ENCODE data around the gene ANKRD52.

Gene ANKRD52

DNA sequence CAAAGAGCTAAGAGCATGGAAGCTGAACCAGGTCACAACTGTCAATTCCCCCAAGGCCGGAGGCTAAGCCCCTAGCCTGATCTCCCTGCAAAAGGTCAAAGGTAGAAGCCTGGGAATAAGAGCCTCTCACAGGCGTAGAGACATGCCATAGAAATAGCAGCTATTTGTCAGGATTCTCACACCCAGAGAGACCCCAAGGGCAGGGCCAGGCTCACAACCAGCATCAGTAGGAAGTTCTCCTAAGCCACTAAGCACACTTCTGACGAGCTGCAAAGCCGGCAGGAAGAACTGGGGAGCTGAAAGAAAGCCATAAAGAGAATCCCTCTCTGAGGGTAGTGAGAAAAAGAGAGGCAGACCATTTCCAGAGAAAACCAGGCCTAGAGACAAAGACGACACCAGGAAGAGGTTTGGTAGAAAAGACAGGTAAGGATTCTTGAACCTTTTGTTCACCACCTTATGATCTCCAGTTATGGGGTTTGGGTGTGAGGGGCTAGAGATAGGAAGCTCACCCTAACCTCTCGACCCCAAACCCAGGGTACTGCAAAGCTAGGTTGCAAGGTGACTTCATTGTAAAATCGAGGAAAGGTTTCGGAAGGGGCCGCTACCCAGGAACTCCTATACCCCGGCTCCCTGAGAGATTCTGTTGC, 69.9 kb downstream of the ANKRD52 start:
- Histone ChIP-seq H3K27me3 (ENCODE audit: low read length) (no peaks in the 10 kb centered on the region), H3K79me2 (ENCODE audit: insufficient read depth, low read length) (peaks cover 25% of the 10 kb centered on the region), H3K4me2 (ENCODE audit: low read depth, low read length, poor library complexity, severe bottlenecking) (peak overlapping the region; percentile 67), H3K9ac (ENCODE audit: low read length) (peak overlapping the region; percentile 92), H2AFZ (ENCODE audit: low read depth, low read length, severe bottlenecking) (no peak overlapping the region), H3F3A (ENCODE audit: insufficient read depth) (peaks cover 20% of the 10 kb centered on the region), H3K36me3 (ENCODE audit: low read length) (peaks cover 10% of the 10 kb centered on the region), H3K27ac (ENCODE audit: low read depth, low read length) (peak overlapping the region; percentile 48), H3K9me3 (ENCODE audit: insufficient read depth, low read length) (no peaks in the 10 kb centered on the region), H3K4me3 (ENCODE audit: insufficient read depth, low read length, poor library complexity, severe bottlenecking) (peak overlapping the region; percentile 97), H3K9me2 (replicated peaks; ENCODE audit: insufficient read depth, low read length) (no peaks in the 10 kb centered on the region), H4K20me1 (ENCODE audit: low read depth, low read length) (no peaks in the 10 kb centered on the region)
- TF ChIP-seq, protein P1, sequence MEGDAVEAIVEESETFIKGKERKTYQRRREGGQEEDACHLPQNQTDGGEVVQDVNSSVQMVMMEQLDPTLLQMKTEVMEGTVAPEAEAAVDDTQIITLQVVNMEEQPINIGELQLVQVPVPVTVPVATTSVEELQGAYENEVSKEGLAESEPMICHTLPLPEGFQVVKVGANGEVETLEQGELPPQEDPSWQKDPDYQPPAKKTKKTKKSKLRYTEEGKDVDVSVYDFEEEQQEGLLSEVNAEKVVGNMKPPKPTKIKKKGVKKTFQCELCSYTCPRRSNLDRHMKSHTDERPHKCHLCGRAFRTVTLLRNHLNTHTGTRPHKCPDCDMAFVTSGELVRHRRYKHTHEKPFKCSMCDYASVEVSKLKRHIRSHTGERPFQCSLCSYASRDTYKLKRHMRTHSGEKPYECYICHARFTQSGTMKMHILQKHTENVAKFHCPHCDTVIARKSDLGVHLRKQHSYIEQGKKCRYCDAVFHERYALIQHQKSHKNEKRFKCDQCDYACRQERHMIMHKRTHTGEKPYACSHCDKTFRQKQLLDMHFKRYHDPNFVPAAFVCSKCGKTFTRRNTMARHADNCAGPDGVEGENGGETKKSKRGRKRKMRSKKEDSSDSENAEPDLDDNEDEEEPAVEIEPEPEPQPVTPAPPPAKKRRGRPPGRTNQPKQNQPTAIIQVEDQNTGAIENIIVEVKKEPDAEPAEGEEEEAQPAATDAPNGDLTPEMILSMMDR (IDR thresholded peaks at IDR 0.05; ENCODE audit: insufficient read depth, low read length, poor library complexity, severe bottlenecking): no peak
- no peak for TF ChIP-seq EZH2phosphoT487 (conservative IDR thresholded peaks at IDR 0.05; ENCODE audit: low read length)

All from SU-DHL-6 (cell line).